GM12865 (cell line): ENCODE results near the gene MMAA.
A peak's percentile ranks its signal among the peaks of the same experiment; 100 is the strongest.
"Not testable (repeated sequence)": the region's sequence is repeated elsewhere in the genome, so short reads cannot be mapped to it uniquely, and the experiment has no call there.

Experiments used
- DNase-seq: peaks from one replicate; pipeline ENCODE4 v3.0.0; 2010; ENCODE audit warnings: low read depth
- H3K4me3 ChIP-seq: 2 replicates; pipeline ENCODE4 v1.5.1; 2011; ENCODE audit warnings: mild to moderate bottlenecking, low read depth, low read length, control low read depth
- CTCF ChIP-seq: IDR thresholded peaks from 2 replicates; pipeline ENCODE4 v1.5.1; 2011; ENCODE audit warnings: low read length, control low read depth, low read depth, inconsistent platforms; ENCODE audit not compliant: insufficient read depth; ENCODE audit errors: missing control alignments

MMAA gene

GRCh38 chr4:145618932-145619638 lies at the start of gene MMAA:
Gene MMAA, plus strand, starts transcription at chr4:145619385. Its CDS starts 19,755 bp downstream, at chr4:145639140.
- peak within 1 kb of the TSS; percentile 95 for H3K4me3 ChIP-seq
- DNase-seq: peak; percentile 98
- TF ChIP-seq CTCF: peak; percentile 56

GRCh38 chr4:145574546-145574945 lies 44.6 kb upstream of the MMAA start:
- H3K4me3 ChIP-seq, DNase-seq: not testable (repeated sequence)

- TF ChIP-seq CTCF: no peak
Measured at GRCh38 chr4:145580906-145581305, 38.3 kb upstream of the MMAA start.

GRCh38 chr4:145583191-145584055 lies 35.8 kb upstream of the MMAA start:
- TF ChIP-seq CTCF: no peak
- no peak for DNase-seq
- H3K4me3 ChIP-seq: no peak overlapping the region

More at GRCh38 chr4:145580906-145581305, 38.3 kb upstream of the MMAA start:
- H3K4me3 ChIP-seq: no peak overlapping the region
- DNase-seq: no peak

- H3K4me3 ChIP-seq: no peak overlapping the region
- no peak for TF ChIP-seq CTCF
- DNase-seq: peak; percentile 14
Measured at GRCh38 chr4:145587088-145587754, 32.0 kb upstream of the MMAA start.

- not testable (repeated sequence) for H3K4me3 ChIP-seq, DNase-seq
Measured at GRCh38 chr4:145589381-145589780, 29.8 kb upstream of the MMAA start.

- no peak for DNase-seq
- no peak for TF ChIP-seq CTCF
- H3K4me3 ChIP-seq: no peak overlapping the region
Measured at GRCh38 chr4:145589916-145590702, 29.1 kb upstream of the MMAA start.
